Endodermal cell (in vitro differentiated cells): ENCODE data around the gene OGT. TPM values are rescaled to one million over a fixed set of nuclear protein-coding genes. Genes with fewer than 3 reads are reported as not detected.

Experiments
- DNase-seq: peaks from one replicate; pipeline ENCODE4 v3.0.0-alpha.2; 2017
- H3K27ac ChIP-seq: 2 replicates; pipeline ENCODE4 v1.5.1; 2013; ENCODE audit warnings: mild to moderate bottlenecking, low read depth, low read length, moderate library complexity
- H3K27me3 ChIP-seq: 2 replicates; pipeline ENCODE4 v1.6.1; 2013; ENCODE audit warnings: mild to moderate bottlenecking, low read length, moderate library complexity; ENCODE audit not compliant: insufficient read depth, control insufficient read depth, poor library complexity, severe bottlenecking
- H3K36me3 ChIP-seq: 2 replicates; pipeline ENCODE4 v1.7.0; 2013; ENCODE audit warnings: mild to moderate bottlenecking, low read length, moderate library complexity; ENCODE audit not compliant: control insufficient read depth, insufficient read depth
- H3K4me1 ChIP-seq: one replicate; pipeline ENCODE4 v1.7.0; 2013; ENCODE audit warnings: low read length; ENCODE audit not compliant: control insufficient read depth, insufficient read depth
- H3K4me3 ChIP-seq: 2 replicates; pipeline ENCODE4 v1.5.1; 2013; ENCODE audit warnings: mild to moderate bottlenecking, low read length, moderate library complexity
- H3K9ac ChIP-seq: 2 replicates; pipeline ENCODE4 v1.6.1; 2013; ENCODE audit warnings: mild to moderate bottlenecking, low read length, moderate library complexity; ENCODE audit not compliant: poor library complexity, severe bottlenecking; ENCODE audit errors: extremely low read depth
- H3K9me3 ChIP-seq: 2 replicates; pipeline ENCODE4 v1.6.1; 2013; ENCODE audit warnings: mild to moderate bottlenecking, low read length, moderate library complexity; ENCODE audit not compliant: control insufficient read depth
- H3K27ac Mint-ChIP-seq: 2 replicates; pipeline ENCODE4 v1.8.0; 2020; ENCODE audit warnings: mixed read lengths
- H3K27me3 Mint-ChIP-seq: 2 replicates; pipeline ENCODE4 v1.8.0; 2021; ENCODE audit warnings: mild to moderate bottlenecking, mixed read lengths; ENCODE audit not compliant: insufficient read depth
- H3K36me3 Mint-ChIP-seq: 2 replicates; pipeline ENCODE4 v1.8.0; 2020; ENCODE audit warnings: low read depth, mixed read lengths
- H3K4me1 Mint-ChIP-seq: 2 replicates; pipeline ENCODE4 v1.8.0; 2020; ENCODE audit warnings: mixed read lengths
- H3K4me3 Mint-ChIP-seq: 2 replicates; pipeline ENCODE4 v1.8.0; 2020; ENCODE audit warnings: mild to moderate bottlenecking, moderate library complexity, mixed read lengths
- H3K9me3 Mint-ChIP-seq: 2 replicates; pipeline ENCODE4 v1.8.0; 2020; ENCODE audit warnings: mild to moderate bottlenecking, mixed read lengths
- WGBS, 2 experiments: methylation state at CpG; one replicate each; pipeline versions ENCODE4 v1.1.5 to v1.1.7; 2013; ENCODE audit warnings: missing lambda C conversion rate in 2 of 2, mixed read lengths in 1 of 2; ENCODE audit not compliant: insufficient coverage in 1 of 2, insufficient read length in 1 of 2; 5-methylcytosine and 5-hydroxymethylcytosine counted together
- total RNA-seq, 2 donors: library from RNA; stranded (reverse); fragmentation: NEBNext Ultra II Directional in 1 of 2; extraction: Animal tissue kit (Norgen Biotek cat#: 25700) in 1 of 2; gene quantifications; 2 replicates in 1 of 2; 3 replicates in 1 of 2; pipeline ENCODE4 v1.2.1, GENCODE V29; 2021
- TF ChIP-seq, protein P1 (sequence below): fragments of 200-600 bp; sonication (generic); conservative IDR thresholded peaks from 2 replicates; pipeline ENCODE4 v1.5.0; 2021; ENCODE audit warnings: antibody characterized with exemption, mild to moderate bottlenecking

Gene OGT
- total RNA-seq, 2 donors from 2014 or later, result 114 to 153 TPM

DNA sequence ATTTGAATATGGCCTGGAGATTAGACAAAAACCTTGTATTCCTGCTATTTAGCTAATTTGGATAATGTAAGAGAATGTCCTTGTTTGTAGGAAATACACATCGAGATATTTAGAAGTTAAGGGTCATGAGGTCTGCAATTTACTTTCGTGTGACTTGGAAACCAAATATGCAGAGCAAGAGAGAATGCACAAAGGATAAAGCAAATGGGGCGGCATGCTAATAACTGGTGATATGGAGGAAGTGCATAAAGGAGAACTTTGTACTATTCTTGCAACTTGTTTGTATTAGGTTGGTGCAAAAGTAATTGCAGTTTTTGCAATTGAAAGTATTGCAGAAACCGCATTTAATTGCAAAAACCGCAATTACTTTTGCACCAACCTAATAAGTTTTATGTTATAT is 92.6 kb downstream of the OGT start:
- no peak overlapping the region for H3K4me3 Mint-ChIP-seq
- Histone ChIP-seq H3K36me3 (no peaks in the 10 kb centered on the region), H3K9me3 (no peaks in the 10 kb centered on the region), H3K4me1 (no peaks in the 10 kb centered on the region), H3K4me3 (no peak overlapping the region), H3K27ac (no peak overlapping the region), H3K9ac (no peak overlapping the region), H3K27me3 (no peaks in the 10 kb centered on the region)
- no peaks in the 10 kb centered on the region for H3K4me1 Mint-ChIP-seq
- DNase-seq, result no peak
- TF ChIP-seq, protein P1, sequence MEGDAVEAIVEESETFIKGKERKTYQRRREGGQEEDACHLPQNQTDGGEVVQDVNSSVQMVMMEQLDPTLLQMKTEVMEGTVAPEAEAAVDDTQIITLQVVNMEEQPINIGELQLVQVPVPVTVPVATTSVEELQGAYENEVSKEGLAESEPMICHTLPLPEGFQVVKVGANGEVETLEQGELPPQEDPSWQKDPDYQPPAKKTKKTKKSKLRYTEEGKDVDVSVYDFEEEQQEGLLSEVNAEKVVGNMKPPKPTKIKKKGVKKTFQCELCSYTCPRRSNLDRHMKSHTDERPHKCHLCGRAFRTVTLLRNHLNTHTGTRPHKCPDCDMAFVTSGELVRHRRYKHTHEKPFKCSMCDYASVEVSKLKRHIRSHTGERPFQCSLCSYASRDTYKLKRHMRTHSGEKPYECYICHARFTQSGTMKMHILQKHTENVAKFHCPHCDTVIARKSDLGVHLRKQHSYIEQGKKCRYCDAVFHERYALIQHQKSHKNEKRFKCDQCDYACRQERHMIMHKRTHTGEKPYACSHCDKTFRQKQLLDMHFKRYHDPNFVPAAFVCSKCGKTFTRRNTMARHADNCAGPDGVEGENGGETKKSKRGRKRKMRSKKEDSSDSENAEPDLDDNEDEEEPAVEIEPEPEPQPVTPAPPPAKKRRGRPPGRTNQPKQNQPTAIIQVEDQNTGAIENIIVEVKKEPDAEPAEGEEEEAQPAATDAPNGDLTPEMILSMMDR, result no peak
- H3K27ac Mint-ChIP-seq, result no peak overlapping the region
- WGBS, 2 experiments, result 94 to 96% methylated on average over 3 of the region's 5 CpGs
- H3K36me3 Mint-ChIP-seq, result no peaks in the 10 kb centered on the region
- H3K27me3 Mint-ChIP-seq, result no peaks in the 10 kb centered on the region
- H3K9me3 Mint-ChIP-seq, result peaks cover 67% of the 10 kb centered on the region

Other genes starting within 250 kb of the OGT start
- gene NONO, start 249.5 kb upstream of the OGT start, total RNA-seq, result 100 to 1,000 TPM; 553 to 671 TPM
- gene ITGB1BP2, start 231.4 kb upstream of the OGT start, total RNA-seq, result 1 to 10 TPM; 4.1 to 6.1 TPM
- gene TAF1, start 166.7 kb upstream of the OGT start, total RNA-seq, result 10 to 100 TPM; 43.1 to 44.9 TPM
- 1 to 10 TPM; 2.1 to 2.3 TPM for gene GCNA, start 45.3 kb downstream of the OGT start, total RNA-seq
- not detected for gene CXCR3, start 85.4 kb downstream of the OGT start, total RNA-seq
- not detected for gene CXorf49, start 185.2 kb downstream of the OGT start, total RNA-seq
- not detected for gene CXorf49B, start 230.2 kb downstream of the OGT start, total RNA-seq